ENCODE measurements around the gene CCP110. TPM values are rescaled to one million over a fixed set of nuclear protein-coding genes. Genes with fewer than 3 reads are reported as not detected.

Gene CCP110
- total RNA-seq, 1 donor from 2014 or later, result 32.7 TPM

DNA sequence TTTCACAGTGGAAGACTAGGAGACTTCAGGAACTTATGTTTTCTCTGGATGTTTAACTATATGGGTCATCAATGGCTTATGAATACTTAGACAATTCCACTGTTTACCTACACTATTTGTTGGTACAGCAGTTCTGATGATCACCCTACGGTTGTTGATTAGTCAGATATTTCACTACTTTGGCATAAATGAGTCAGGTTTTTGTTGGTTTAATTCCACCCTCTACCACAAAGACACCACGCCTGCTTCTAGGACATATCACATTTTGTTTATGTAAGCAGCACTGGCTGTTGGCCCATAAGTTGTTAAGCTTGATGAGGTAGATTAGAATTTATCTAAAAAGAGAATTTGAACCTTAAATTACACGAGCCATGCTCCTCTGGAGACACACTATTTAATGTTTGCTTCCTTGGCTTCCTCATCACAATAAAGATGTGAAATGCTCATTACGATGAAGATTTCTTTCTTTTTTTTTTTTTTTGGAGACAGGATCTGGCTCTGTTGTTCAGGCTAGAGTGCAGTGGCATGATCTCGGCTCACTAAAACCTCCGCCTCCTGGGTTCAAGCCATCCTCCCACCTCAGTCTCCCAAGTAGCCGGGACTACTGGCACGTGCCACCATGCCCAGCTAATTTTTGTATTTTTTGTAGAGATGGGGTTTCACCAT lies 6.2 kb upstream of the CCP110 start:
- Histone ChIP-seq H2AFZ (replicated peaks) (no peak overlapping the region), H3K9me3 (ENCODE audit: low read depth) (no peaks in the 10 kb centered on the region), H3F3A (ENCODE audit: low read depth) (no peaks in the 10 kb centered on the region), H3K27me3 (no peaks in the 10 kb centered on the region), H3K4me2 (no peak overlapping the region), H3K79me2 (ENCODE audit: low read depth) (peaks cover 43% of the 10 kb centered on the region), H3K4me3 (no peak overlapping the region), H3K27ac (no peak overlapping the region), H3K9ac (no peak overlapping the region), H4K20me1 (ENCODE audit: low read depth) (no peaks in the 10 kb centered on the region), H3K36me3 (peaks cover 13% of the 10 kb centered on the region), H3K4me1 (peaks cover 5% of the 10 kb centered on the region)
- peaks cover 6% of the 10 kb centered on the region for H3K9me3 Mint-ChIP-seq
- H3K27ac Mint-ChIP-seq, result no peak overlapping the region
- no peak for TF ChIP-seq EZH2 (IDR thresholded peaks at IDR 0.05)
- TF ChIP-seq, protein P1, sequence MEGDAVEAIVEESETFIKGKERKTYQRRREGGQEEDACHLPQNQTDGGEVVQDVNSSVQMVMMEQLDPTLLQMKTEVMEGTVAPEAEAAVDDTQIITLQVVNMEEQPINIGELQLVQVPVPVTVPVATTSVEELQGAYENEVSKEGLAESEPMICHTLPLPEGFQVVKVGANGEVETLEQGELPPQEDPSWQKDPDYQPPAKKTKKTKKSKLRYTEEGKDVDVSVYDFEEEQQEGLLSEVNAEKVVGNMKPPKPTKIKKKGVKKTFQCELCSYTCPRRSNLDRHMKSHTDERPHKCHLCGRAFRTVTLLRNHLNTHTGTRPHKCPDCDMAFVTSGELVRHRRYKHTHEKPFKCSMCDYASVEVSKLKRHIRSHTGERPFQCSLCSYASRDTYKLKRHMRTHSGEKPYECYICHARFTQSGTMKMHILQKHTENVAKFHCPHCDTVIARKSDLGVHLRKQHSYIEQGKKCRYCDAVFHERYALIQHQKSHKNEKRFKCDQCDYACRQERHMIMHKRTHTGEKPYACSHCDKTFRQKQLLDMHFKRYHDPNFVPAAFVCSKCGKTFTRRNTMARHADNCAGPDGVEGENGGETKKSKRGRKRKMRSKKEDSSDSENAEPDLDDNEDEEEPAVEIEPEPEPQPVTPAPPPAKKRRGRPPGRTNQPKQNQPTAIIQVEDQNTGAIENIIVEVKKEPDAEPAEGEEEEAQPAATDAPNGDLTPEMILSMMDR (IDR thresholded peaks at IDR 0.05), result no peak
- TF ChIP-seq EZH2phosphoT487 (IDR thresholded peaks at IDR 0.05), result no peak
- H3K36me3 Mint-ChIP-seq, result peaks cover 35% of the 10 kb centered on the region
- H3K27me3 Mint-ChIP-seq (ENCODE audit: insufficient read depth, low read depth), result peaks cover 2% of the 10 kb centered on the region
- H3K4me1 Mint-ChIP-seq, result peaks cover 25% of the 10 kb centered on the region
- DNase-seq (ENCODE audit: low spot score), result no peak
- no peak overlapping the region for H3K4me3 Mint-ChIP-seq

GRCh38 chr16:19518388-19518787 lies 5.4 kb upstream of the CCP110 start:
- Mint-ChIP-seq H3K9me3 (peaks cover under 1% of the 10 kb centered on the region), H3K27me3 (ENCODE audit: insufficient read depth, low read depth) (no peaks in the 10 kb centered on the region), H3K4me1 (peaks cover 34% of the 10 kb centered on the region), H3K4me3 (no peak overlapping the region), H3K36me3 (peaks cover 27% of the 10 kb centered on the region), H3K27ac (no peak overlapping the region)
- H3K27ac ChIP-seq, result no peak overlapping the region
- no peak for DNase-seq (ENCODE audit: low spot score)
- no peaks in the 10 kb centered on the region for H3F3A ChIP-seq (ENCODE audit: low read depth)
- no peaks in the 10 kb centered on the region for H4K20me1 ChIP-seq (ENCODE audit: low read depth)
- no peak overlapping the region for H3K9ac ChIP-seq
- no peak overlapping the region for H3K4me2 ChIP-seq
- H3K4me1 ChIP-seq, result peaks cover 5% of the 10 kb centered on the region
- no peak overlapping the region for H3K4me3 ChIP-seq
- no peaks in the 10 kb centered on the region for H3K27me3 ChIP-seq
- no peak for TF ChIP-seq EZH2phosphoT487 (IDR thresholded peaks at IDR 0.05)
- H3K9me3 ChIP-seq (ENCODE audit: low read depth), result no peaks in the 10 kb centered on the region
- H3K36me3 ChIP-seq, result peaks cover 8% of the 10 kb centered on the region
- no peak overlapping the region for H2AFZ ChIP-seq (replicated peaks)
- peaks cover 43% of the 10 kb centered on the region for H3K79me2 ChIP-seq (ENCODE audit: low read depth)

- H4K20me1 ChIP-seq (ENCODE audit: low read depth), result no peaks in the 10 kb centered on the region
- H3K9me3 Mint-ChIP-seq, result no peaks in the 10 kb centered on the region
- no peak overlapping the region for H3K27ac ChIP-seq
- H3K4me1 ChIP-seq, result peaks cover 16% of the 10 kb centered on the region
- H3K36me3 Mint-ChIP-seq, result peaks cover 11% of the 10 kb centered on the region
- no peaks in the 10 kb centered on the region for H3K27me3 ChIP-seq
- peak overlapping the region; percentile 71 for H3K27ac Mint-ChIP-seq
- H3K4me3 Mint-ChIP-seq, result peak overlapping the region; percentile 99
- peaks cover 62% of the 10 kb centered on the region for H3K79me2 ChIP-seq (ENCODE audit: low read depth)
- no peaks in the 10 kb centered on the region for H3K27me3 Mint-ChIP-seq (ENCODE audit: insufficient read depth, low read depth)
- peaks cover 46% of the 10 kb centered on the region for H3K4me1 Mint-ChIP-seq
- no peaks in the 10 kb centered on the region for H3K36me3 ChIP-seq
- peak; percentile 26 for TF ChIP-seq EZH2 (IDR thresholded peaks at IDR 0.05)
- TF ChIP-seq, protein P1 (IDR thresholded peaks at IDR 0.05), result no peak
- no peak overlapping the region for H2AFZ ChIP-seq (replicated peaks)
- DNase-seq (ENCODE audit: low spot score), result no peak
- peak overlapping the region; percentile 49 for H3K9ac ChIP-seq
- no peaks in the 10 kb centered on the region for H3K9me3 ChIP-seq (ENCODE audit: low read depth)
- peaks cover 11% of the 10 kb centered on the region for H3F3A ChIP-seq (ENCODE audit: low read depth)
- peak overlapping the region; percentile 92 for H3K4me2 ChIP-seq
- peak overlapping the region; percentile 80 for H3K4me3 ChIP-seq
Measured at GRCh38 chr16:19520861-19521331, 2.8 kb upstream of the CCP110 start.
